GM19023 (cell line): ENCODE data around the gene ATP13A1.
A peak's percentile ranks its signal among the peaks of the same experiment; 100 is the strongest.
"Not testable (repeated sequence)": the region's sequence is repeated elsewhere in the genome, so short reads cannot be mapped to it uniquely, and the experiment has no call there.

Source experiments
- ATAC-seq: cut with Tn5 transposase; IDR thresholded peaks from one replicate; pipeline ENCODE4 v1.9.1; 2021; ENCODE audit warnings: mild to moderate bottlenecking, moderate library complexity; ENCODE audit not compliant: unreplicated experiment

ATP13A1 gene

DNA sequence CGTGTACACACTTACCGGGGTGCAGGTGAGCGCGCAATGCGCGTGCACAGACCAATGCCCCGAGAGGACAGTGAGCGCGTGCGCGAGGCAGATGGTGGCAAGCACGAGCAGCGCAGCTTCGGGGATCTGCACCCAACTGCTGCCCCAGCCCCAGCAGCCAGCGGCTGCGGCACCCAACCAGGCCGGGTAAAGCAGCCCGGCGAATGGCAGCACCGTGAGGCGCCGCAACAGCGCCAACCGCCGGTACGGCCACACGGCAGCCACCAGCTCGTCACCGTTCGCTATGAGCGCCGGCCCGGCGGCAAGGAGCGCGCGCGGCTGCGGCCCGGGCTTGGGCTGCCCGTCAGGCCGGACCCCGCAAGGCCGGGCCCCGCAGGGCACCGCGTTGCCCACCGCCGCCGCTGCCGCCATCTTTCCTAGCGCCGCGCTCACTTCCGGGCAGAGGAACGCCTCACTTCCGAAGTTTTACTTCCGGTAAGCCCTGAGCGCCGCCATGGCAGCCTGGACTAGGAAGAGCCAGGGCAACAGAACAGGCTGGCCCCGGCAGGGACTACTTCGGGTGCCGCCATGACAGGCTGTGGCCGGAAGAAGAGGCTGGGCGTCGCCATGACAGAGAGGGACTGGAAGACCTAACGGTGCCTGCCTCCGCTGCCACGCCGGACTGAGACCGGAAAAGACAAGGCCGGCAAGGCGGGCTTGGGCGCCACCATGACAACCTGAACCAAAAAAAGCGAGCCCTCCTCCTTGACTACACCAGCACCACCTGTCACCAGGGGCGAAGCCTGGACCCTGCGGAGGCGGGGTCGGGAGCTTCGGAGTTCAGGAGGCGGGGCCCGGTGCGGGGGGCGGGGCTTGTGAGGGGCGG is at the start of gene ATP13A1:
Gene ATP13A1 (minus strand): TSS at position 421 of the 865 bp plus-strand sequence. CDS start 10 bp downstream, at position 411.
- ATAC-seq = peak; percentile 78

DNA sequence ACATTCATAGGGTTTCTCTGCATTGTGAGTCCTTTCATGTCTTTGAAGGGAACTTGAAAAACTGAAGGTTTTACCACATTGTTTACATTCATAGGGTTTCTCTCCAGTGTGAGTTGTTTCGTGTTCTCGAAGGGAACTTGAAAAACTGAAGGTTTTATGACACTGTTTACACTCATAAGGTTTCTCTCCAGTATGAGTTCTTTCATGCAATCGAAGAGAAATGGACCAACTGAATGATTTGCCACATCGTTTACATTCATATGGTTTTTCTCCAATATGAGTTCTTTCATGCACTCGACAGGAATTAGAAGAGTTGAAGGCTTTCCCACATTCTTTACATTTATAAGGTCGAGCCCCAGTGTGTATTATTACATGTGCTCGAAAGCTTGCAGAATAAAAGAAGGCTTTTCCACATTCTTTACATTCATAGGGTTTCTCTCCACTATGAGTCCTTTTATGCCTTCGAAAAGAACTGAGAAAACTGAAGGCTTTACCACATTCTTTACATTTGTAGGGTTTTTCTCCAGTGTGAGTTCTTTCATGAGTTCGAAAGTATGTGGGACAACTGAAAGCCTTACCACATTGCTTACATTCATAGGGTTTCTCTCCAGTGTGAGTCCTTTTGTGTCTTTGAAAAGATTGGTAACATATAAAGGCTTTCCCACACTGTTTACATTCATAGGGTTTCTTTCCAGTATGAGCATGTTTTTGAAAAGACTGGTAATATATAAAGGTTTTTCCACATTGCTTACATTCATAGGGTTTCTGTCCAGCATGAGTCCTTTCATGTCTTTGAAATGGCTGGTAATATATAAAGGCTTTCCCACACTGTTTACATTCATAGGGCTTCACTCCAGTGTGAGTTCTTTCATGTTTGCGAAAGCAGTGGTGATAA is 48.7 kb upstream of the ATP13A1 start:
- ATAC-seq = no peak

- ATAC-seq = no peak
Measured at GRCh38 chr19:19711306-19711933, 47.9 kb upstream of the ATP13A1 start.

GRCh38 chr19:19710506-19710905 is 47.0 kb upstream of the ATP13A1 start:
- ATAC-seq = no peak

GRCh38 chr19:19704836-19705235 is 41.4 kb upstream of the ATP13A1 start:
- ATAC-seq = no peak

DNA sequence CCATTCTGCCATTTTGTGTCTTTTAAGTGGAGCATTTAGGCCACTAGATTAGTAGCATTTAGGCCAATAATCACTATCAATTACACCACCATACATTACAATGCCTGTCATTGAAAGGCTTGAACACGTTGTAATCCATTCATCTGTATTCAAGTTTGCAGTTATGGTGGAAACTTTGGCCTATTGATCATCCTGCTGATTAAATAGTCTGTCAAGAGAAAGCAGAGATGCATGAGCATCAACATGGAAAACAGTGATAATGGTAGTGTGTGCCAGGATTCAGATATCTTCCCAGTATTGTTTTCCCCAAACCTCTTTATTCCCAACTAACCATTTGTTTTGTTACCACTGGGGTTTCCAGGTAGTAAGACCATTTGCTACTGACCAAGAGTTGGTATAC is 37.0 kb upstream of the ATP13A1 start:
- not testable (repeated sequence) for ATAC-seq

DNA sequence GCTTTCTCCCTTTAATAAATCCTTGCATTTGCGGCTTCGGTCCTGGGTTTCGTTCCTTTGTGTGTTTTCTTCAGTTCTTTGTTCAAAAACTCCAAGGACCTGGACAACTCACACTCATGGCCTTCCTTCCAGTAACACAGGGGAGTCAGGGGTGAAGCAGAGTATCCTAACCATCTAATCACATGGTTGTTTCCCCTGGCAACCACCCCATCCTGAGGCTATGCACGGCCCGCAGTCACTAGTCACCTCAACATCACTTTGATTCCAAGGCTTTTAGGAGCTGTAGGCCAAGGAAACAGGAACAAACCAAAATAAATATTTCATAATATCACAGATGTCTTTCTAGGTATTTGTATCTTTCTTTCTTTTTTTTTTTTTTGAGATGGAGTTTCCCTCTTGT is 34.1 kb upstream of the ATP13A1 start:
- ATAC-seq = no peak

GRCh38 chr19:19696386-19696785 is 32.9 kb upstream of the ATP13A1 start:
- no peak for ATAC-seq

DNA sequence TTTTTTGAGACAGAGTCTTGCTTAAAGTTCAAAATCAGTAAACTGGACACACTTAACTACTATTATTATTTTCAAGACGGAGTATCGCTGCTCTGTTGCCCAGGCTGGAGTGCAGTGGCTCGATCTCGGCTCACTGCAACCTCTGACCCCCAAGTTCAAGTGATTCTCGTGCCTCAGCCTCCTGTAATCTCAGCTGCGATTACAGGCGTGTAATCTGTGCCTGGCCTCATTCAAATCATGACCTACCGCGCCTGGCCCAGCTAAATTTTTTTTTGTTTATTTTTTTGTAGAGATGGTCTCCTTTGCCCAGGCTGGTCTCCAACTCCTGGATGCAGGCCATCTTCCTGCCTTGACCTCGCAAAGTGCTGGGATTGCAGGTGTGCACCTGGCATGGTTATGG is 28.2 kb upstream of the ATP13A1 start:
- ATAC-seq = no peak

GRCh38 chr19:19689023-19689422 is 25.5 kb upstream of the ATP13A1 start:
- ATAC-seq = not testable (repeated sequence)

GRCh38 chr19:19687090-19687489 is 23.6 kb upstream of the ATP13A1 start:
- no peak for ATAC-seq

GRCh38 chr19:19686580-19686979 is 23.1 kb upstream of the ATP13A1 start:
- ATAC-seq = no peak

DNA sequence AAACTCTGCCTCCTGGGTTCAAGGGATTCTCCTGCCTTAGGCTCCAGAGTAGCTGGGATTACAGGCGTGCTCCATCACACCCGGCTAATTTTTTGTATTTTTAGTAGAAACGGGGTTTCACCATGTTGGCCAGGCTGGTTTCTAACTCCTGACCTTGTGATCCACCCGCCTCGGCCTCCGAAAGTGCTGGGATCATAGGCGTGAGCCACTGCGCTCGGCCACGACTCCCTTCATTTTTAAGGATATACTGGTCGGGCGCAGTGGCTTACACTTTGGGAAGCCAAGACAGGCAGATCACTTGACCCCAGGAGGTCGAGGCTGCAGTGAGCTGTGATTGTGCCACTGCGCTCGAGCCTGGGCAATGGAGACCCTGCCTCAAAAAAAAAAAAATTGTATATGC is 22.6 kb upstream of the ATP13A1 start:
- ATAC-seq = not testable (repeated sequence)

GRCh38 chr19:19679176-19680073 is 15.9 kb upstream of the ATP13A1 start:
- no peak for ATAC-seq

GRCh38 chr19:19677579-19677978 is 14.1 kb upstream of the ATP13A1 start:
- no peak for ATAC-seq

GRCh38 chr19:19674315-19674714 is 10.8 kb upstream of the ATP13A1 start:
- no peak for ATAC-seq

- no peak for ATAC-seq
Measured at GRCh38 chr19:19672816-19673215, 9.3 kb upstream of the ATP13A1 start.

GRCh38 chr19:19670070-19670551 is 6.6 kb upstream of the ATP13A1 start:
- ATAC-seq = no peak

DNA sequence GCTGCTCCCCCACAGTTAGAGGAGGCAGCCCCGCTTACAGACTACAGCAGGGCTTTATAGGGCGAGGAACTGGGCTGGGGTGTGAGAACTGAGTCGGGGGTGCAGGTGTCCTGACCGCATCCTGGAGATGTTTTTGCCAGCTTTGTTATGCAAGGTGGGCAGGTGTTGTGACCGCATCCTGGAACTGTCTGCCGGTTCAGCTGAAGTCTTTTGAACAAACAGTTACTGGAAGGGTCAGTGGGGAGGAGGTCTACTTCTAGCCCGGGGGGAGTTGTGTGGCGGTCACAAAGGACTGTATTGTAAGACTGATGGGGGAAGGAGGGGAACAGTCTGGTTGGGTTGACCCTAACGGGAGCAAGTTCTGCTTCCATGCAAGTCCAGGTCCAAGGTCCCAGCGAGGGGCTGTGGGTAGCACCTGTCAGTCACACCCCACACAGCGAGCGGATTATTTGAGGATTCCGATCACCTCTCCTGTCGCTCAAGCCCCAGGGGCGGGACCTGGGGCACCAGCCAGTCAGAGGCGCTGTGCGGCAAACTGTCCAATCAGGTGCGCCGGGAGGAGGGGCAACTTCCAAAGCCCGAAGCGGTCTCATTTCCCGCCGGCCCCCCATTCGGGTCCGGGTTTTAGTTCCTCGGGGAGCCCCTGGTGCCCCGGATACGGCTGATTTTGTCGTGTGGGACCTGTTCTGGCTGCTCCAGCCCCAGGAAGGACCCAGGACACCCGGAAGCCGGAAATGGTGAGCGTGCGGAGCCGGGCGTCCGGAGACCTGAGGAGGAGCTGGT is 4.9 kb upstream of the ATP13A1 start, which contains the start of gene ZNF101:
Gene ZNF101 (plus strand): TSS at position 610 of the 783 bp plus-strand sequence. CDS start 125 bp downstream, at position 735.
- ATAC-seq = peak; percentile 64
